WTC11 (cell line): ENCODE results near the gene NAB1. TPM values are rescaled to one million over a fixed set of nuclear protein-coding genes. Genes with fewer than 3 reads are reported as not detected.

Experiments
- CREB1 ChIP-seq: sonication (generic); formaldehyde crosslinking; IDR thresholded peaks from 2 replicates; pipeline ENCODE4 v1.8.0; 2023; ENCODE audit warnings: mild to moderate bottlenecking, missing genetic modification reagents
- ESRRA ChIP-seq: sonication (generic); formaldehyde crosslinking; IDR thresholded peaks from 2 replicates; pipeline ENCODE4 v1.8.1; 2022; ENCODE audit warnings: mild to moderate bottlenecking, missing genetic modification reagents, borderline replicate concordance
- FOXJ3 ChIP-seq: sonication (generic); formaldehyde crosslinking; IDR thresholded peaks from 2 replicates; pipeline ENCODE4 v1.9.0; 2021; ENCODE audit warnings: missing genetic modification reagents, mild to moderate bottlenecking, borderline replicate concordance
- FOXK1 ChIP-seq: sonication (generic); formaldehyde crosslinking; IDR thresholded peaks from 2 replicates; pipeline ENCODE4 v1.8.0; 2022; ENCODE audit warnings: mild to moderate bottlenecking, moderate library complexity, missing genetic modification reagents
- FOXP1 ChIP-seq: sonication (generic); formaldehyde crosslinking; IDR thresholded peaks from 2 replicates; pipeline ENCODE4 v1.8.0; 2022; ENCODE audit warnings: missing genetic modification reagents, mild to moderate bottlenecking, moderate library complexity, borderline replicate concordance
- GTF2I ChIP-seq: fragments of 250-450 bp; sonication (Bioruptor Pico); conservative IDR thresholded peaks from 2 replicates; pipeline ENCODE4 v1.4.0; 2021; ENCODE audit warnings: mild to moderate bottlenecking
- KAT7 ChIP-seq: sonication (generic); formaldehyde crosslinking; IDR thresholded peaks from 2 replicates; pipeline ENCODE4 v1.8.1; 2023; ENCODE audit warnings: missing genetic modification reagents, mild to moderate bottlenecking, borderline replicate concordance
- MAX ChIP-seq: sonication (generic); formaldehyde crosslinking; IDR thresholded peaks from 2 replicates; pipeline ENCODE4 v1.8.0; 2022; ENCODE audit warnings: mild to moderate bottlenecking, missing genetic modification reagents
- MXD4 ChIP-seq: fragments of 250-450 bp; sonication (Bioruptor Pico); IDR thresholded peaks from 2 replicates; pipeline ENCODE4 v1.8.0; 2021; ENCODE audit warnings: mild to moderate bottlenecking, moderate library complexity, borderline replicate concordance
- OVOL2 ChIP-seq: fragments of 250-450 bp; sonication (Bioruptor Pico); IDR thresholded peaks from 2 replicates; pipeline ENCODE4 v1.9.0; 2021; ENCODE audit warnings: mild to moderate bottlenecking, borderline replicate concordance
- PRRX2 ChIP-seq: fragments of 250-450 bp; sonication (Bioruptor Pico); IDR thresholded peaks from 2 replicates; pipeline ENCODE4 v1.8.0; 2021; ENCODE audit warnings: mild to moderate bottlenecking
- SMAD3 ChIP-seq: sonication (generic); formaldehyde crosslinking; IDR thresholded peaks from 2 replicates; pipeline ENCODE4 v1.8.0; 2022; ENCODE audit warnings: missing genetic modification reagents, mild to moderate bottlenecking, borderline replicate concordance
- STAT6 ChIP-seq: sonication (generic); formaldehyde crosslinking; conservative IDR thresholded peaks from 2 replicates; pipeline ENCODE4 v1.8.1; 2023; ENCODE audit warnings: mild to moderate bottlenecking, low read depth, missing genetic modification reagents, moderate library complexity
- ZNF263 ChIP-seq: sonication (generic); formaldehyde crosslinking; IDR thresholded peaks from 2 replicates; pipeline ENCODE4 v1.8.1; 2022; ENCODE audit warnings: low read depth, mild to moderate bottlenecking, moderate library complexity, missing genetic modification reagents
- ZNF416 ChIP-seq: fragments of 250-450 bp; sonication (Bioruptor Pico); IDR thresholded peaks from 2 replicates; pipeline ENCODE4 v1.9.0; 2021; ENCODE audit warnings: mild to moderate bottlenecking, inconsistent platforms
- ZNF423 ChIP-seq: fragments of 250-450 bp; sonication (Bioruptor Pico); IDR thresholded peaks from 2 replicates; pipeline ENCODE4 v2.1.2; 2022; ENCODE audit warnings: mild to moderate bottlenecking, moderate library complexity
- ZSCAN18 ChIP-seq: fragments of 250-450 bp; sonication (Bioruptor Pico); IDR thresholded peaks from 2 replicates; pipeline ENCODE4 v2.1.2; 2022; ENCODE audit warnings: mild to moderate bottlenecking, moderate library complexity
- total RNA-seq: library from RNA; stranded (reverse); gene quantifications from 3 replicates; pipeline ENCODE4 v1.2.3, GENCODE V29; 2021
- TF ChIP-seq, protein P1 (sequence below): fragments of 250-450 bp; sonication (Bioruptor Pico); IDR thresholded peaks from 2 replicates; pipeline ENCODE4 v1.9.0; 2021; ENCODE audit warnings: mild to moderate bottlenecking, borderline replicate concordance
- TF ChIP-seq, protein P2 (sequence below): sonication (generic); formaldehyde crosslinking; IDR thresholded peaks from 2 replicates; pipeline ENCODE4 v1.8.1; 2022; ENCODE audit warnings: low read depth, mild to moderate bottlenecking, moderate library complexity, missing genetic modification reagents, borderline replicate concordance
- TF ChIP-seq, protein P3 (sequence below): sonication (generic); formaldehyde crosslinking; IDR thresholded peaks from 2 replicates; pipeline ENCODE4 v1.8.0; 2023; ENCODE audit warnings: mild to moderate bottlenecking, missing genetic modification reagents
- TF ChIP-seq, protein P4 (sequence below): sonication (generic); formaldehyde crosslinking; IDR thresholded peaks from 2 replicates; pipeline ENCODE4 v1.8.1; 2023; ENCODE audit warnings: mild to moderate bottlenecking, missing genetic modification reagents, moderate library complexity
- TF ChIP-seq, protein P5 (sequence below): sonication (generic); formaldehyde crosslinking; IDR thresholded peaks from 2 replicates; pipeline ENCODE4 v1.8.1; 2023; ENCODE audit warnings: mild to moderate bottlenecking, missing genetic modification reagents

NAB1 gene
- total RNA-seq, 1 experiment from 2014 or later = 32.0 TPM

- TF ChIP-seq, protein P1, sequence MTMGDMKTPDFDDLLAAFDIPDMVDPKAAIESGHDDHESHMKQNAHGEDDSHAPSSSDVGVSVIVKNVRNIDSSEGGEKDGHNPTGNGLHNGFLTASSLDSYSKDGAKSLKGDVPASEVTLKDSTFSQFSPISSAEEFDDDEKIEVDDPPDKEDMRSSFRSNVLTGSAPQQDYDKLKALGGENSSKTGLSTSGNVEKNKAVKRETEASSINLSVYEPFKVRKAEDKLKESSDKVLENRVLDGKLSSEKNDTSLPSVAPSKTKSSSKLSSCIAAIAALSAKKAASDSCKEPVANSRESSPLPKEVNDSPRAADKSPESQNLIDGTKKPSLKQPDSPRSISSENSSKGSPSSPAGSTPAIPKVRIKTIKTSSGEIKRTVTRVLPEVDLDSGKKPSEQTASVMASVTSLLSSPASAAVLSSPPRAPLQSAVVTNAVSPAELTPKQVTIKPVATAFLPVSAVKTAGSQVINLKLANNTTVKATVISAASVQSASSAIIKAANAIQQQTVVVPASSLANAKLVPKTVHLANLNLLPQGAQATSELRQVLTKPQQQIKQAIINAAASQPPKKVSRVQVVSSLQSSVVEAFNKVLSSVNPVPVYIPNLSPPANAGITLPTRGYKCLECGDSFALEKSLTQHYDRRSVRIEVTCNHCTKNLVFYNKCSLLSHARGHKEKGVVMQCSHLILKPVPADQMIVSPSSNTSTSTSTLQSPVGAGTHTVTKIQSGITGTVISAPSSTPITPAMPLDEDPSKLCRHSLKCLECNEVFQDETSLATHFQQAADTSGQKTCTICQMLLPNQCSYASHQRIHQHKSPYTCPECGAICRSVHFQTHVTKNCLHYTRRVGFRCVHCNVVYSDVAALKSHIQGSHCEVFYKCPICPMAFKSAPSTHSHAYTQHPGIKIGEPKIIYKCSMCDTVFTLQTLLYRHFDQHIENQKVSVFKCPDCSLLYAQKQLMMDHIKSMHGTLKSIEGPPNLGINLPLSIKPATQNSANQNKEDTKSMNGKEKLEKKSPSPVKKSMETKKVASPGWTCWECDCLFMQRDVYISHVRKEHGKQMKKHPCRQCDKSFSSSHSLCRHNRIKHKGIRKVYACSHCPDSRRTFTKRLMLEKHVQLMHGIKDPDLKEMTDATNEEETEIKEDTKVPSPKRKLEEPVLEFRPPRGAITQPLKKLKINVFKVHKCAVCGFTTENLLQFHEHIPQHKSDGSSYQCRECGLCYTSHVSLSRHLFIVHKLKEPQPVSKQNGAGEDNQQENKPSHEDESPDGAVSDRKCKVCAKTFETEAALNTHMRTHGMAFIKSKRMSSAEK (CRISPR knock-in tag) = no peak
- TF ChIP-seq, protein P2, sequence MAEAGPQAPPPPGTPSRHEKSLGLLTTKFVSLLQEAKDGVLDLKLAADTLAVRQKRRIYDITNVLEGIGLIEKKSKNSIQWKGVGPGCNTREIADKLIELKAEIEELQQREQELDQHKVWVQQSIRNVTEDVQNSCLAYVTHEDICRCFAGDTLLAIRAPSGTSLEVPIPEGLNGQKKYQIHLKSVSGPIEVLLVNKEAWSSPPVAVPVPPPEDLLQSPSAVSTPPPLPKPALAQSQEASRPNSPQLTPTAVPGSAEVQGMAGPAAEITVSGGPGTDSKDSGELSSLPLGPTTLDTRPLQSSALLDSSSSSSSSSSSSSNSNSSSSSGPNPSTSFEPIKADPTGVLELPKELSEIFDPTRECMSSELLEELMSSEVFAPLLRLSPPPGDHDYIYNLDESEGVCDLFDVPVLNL (CRISPR knock-in tag) = no peak
- TF ChIP-seq ZNF423 (CRISPR knock-in tag) = no peak
- TF ChIP-seq ZSCAN18 (CRISPR knock-in tag) = no peak
- TF ChIP-seq STAT6 = no peak
- TF ChIP-seq SMAD3 (CRISPR knock-in tag) = no peak
- no peak for TF ChIP-seq ESRRA
- TF ChIP-seq, protein P3, sequence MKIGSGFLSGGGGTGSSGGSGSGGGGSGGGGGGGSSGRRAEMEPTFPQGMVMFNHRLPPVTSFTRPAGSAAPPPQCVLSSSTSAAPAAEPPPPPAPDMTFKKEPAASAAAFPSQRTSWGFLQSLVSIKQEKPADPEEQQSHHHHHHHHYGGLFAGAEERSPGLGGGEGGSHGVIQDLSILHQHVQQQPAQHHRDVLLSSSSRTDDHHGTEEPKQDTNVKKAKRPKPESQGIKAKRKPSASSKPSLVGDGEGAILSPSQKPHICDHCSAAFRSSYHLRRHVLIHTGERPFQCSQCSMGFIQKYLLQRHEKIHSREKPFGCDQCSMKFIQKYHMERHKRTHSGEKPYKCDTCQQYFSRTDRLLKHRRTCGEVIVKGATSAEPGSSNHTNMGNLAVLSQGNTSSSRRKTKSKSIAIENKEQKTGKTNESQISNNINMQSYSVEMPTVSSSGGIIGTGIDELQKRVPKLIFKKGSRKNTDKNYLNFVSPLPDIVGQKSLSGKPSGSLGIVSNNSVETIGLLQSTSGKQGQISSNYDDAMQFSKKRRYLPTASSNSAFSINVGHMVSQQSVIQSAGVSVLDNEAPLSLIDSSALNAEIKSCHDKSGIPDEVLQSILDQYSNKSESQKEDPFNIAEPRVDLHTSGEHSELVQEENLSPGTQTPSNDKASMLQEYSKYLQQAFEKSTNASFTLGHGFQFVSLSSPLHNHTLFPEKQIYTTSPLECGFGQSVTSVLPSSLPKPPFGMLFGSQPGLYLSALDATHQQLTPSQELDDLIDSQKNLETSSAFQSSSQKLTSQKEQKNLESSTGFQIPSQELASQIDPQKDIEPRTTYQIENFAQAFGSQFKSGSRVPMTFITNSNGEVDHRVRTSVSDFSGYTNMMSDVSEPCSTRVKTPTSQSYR (CRISPR knock-in tag) = no peak
- no peak for TF ChIP-seq PRRX2 (CRISPR knock-in tag)
- no peak for TF ChIP-seq MXD4
- TF ChIP-seq, protein P4, sequence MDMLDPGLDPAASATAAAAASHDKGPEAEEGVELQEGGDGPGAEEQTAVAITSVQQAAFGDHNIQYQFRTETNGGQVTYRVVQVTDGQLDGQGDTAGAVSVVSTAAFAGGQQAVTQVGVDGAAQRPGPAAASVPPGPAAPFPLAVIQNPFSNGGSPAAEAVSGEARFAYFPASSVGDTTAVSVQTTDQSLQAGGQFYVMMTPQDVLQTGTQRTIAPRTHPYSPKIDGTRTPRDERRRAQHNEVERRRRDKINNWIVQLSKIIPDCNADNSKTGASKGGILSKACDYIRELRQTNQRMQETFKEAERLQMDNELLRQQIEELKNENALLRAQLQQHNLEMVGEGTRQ (CRISPR knock-in tag) = 0 out of 2 replicates have a peak, but pooled peaks have one; percentile 14
- no peak for TF ChIP-seq FOXJ3
- no peak for TF ChIP-seq GTF2I
- TF ChIP-seq CREB1 (CRISPR knock-in tag) = no peak
- TF ChIP-seq FOXP1 = peak; percentile 63; the same call in 1 of the 2 replicates
- no peak for TF ChIP-seq ZNF263 (CRISPR knock-in tag)
- TF ChIP-seq KAT7 = no peak
- 0 out of 2 replicates have a peak, but pooled peaks have one; percentile 6 for TF ChIP-seq FOXK1 (CRISPR knock-in tag)
- no peak for TF ChIP-seq OVOL2 (CRISPR knock-in tag)
- TF ChIP-seq MAX (CRISPR knock-in tag) = peak; percentile 26; the same call in 1 of the 2 replicates
- TF ChIP-seq, protein P5, sequence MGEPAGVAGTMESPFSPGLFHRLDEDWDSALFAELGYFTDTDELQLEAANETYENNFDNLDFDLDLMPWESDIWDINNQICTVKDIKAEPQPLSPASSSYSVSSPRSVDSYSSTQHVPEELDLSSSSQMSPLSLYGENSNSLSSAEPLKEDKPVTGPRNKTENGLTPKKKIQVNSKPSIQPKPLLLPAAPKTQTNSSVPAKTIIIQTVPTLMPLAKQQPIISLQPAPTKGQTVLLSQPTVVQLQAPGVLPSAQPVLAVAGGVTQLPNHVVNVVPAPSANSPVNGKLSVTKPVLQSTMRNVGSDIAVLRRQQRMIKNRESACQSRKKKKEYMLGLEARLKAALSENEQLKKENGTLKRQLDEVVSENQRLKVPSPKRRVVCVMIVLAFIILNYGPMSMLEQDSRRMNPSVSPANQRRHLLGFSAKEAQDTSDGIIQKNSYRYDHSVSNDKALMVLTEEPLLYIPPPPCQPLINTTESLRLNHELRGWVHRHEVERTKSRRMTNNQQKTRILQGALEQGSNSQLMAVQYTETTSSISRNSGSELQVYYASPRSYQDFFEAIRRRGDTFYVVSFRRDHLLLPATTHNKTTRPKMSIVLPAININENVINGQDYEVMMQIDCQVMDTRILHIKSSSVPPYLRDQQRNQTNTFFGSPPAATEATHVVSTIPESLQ (CRISPR knock-in tag) = no peak
- no peak for TF ChIP-seq ZNF416
Measured at GRCh38 chr2:190649035-190649797, at the start of gene NAB1 (continued).
